ENCODE measurements around the gene TEDDM1.
"Not testable (repeated sequence)": the region's sequence is repeated elsewhere in the genome, so short reads cannot be mapped to it uniquely, and the experiment has no call there.

TEDDM1 gene

GRCh38 chr1:182387566-182387965 is 12.9 kb downstream of the TEDDM1 start:
- peaks cover 69% of the 10 kb centered on the region for H3K36me3 ChIP-seq (ENCODE audit: control insufficient read depth, low read depth, low read length)
- no peak overlapping the region for H3K27ac ChIP-seq (ENCODE audit: low read length)
- H3K9me3 ChIP-seq (ENCODE audit: control insufficient read depth, low read depth, low read length), result no peaks in the 10 kb centered on the region
- H3K4me1 ChIP-seq (ENCODE audit: control insufficient read depth, low read depth, low read length), result peaks cover 4% of the 10 kb centered on the region
- no peaks in the 10 kb centered on the region for H3K27me3 ChIP-seq (ENCODE audit: control insufficient read depth, insufficient read depth, low read length)
- H3K4me3 ChIP-seq (ENCODE audit: low read length), result no peak overlapping the region
- H3K9ac ChIP-seq (ENCODE audit: low read length), result no peak overlapping the region

- Histone ChIP-seq H3K9ac (ENCODE audit: low read length) (no peak overlapping the region), H3K27me3 (ENCODE audit: control insufficient read depth, insufficient read depth, low read length) (no peaks in the 10 kb centered on the region), H3K27ac (ENCODE audit: low read length) (no peak overlapping the region), H3K9me3 (ENCODE audit: control insufficient read depth, low read depth, low read length) (no peaks in the 10 kb centered on the region), H3K4me1 (ENCODE audit: control insufficient read depth, low read depth, low read length) (no peaks in the 10 kb centered on the region), H3K4me3 (ENCODE audit: low read length) (no peak overlapping the region), H3K36me3 (ENCODE audit: control insufficient read depth, low read depth, low read length) (peaks cover 75% of the 10 kb centered on the region)
Measured at GRCh38 chr1:182386980-182387379, 13.5 kb downstream of the TEDDM1 start.

GRCh38 chr1:182385885-182386853 is 14.3 kb downstream of the TEDDM1 start:
- Histone ChIP-seq H3K27ac (ENCODE audit: low read length) (no peak overlapping the region), H3K27me3 (ENCODE audit: control insufficient read depth, insufficient read depth, low read length) (no peaks in the 10 kb centered on the region), H3K9me3 (ENCODE audit: control insufficient read depth, low read depth, low read length) (no peaks in the 10 kb centered on the region), H3K4me1 (ENCODE audit: control insufficient read depth, low read depth, low read length) (no peaks in the 10 kb centered on the region), H3K4me3 (ENCODE audit: low read length) (no peak overlapping the region), H3K36me3 (ENCODE audit: control insufficient read depth, low read depth, low read length) (peaks cover 83% of the 10 kb centered on the region), H3K9ac (ENCODE audit: low read length) (no peak overlapping the region)

GRCh38 chr1:182384387-182384960 is 16.0 kb downstream of the TEDDM1 start:
- Histone ChIP-seq H3K9ac (ENCODE audit: low read length) (no peak overlapping the region), H3K27me3 (ENCODE audit: control insufficient read depth, insufficient read depth, low read length) (no peaks in the 10 kb centered on the region), H3K4me1 (ENCODE audit: control insufficient read depth, low read depth, low read length) (no peaks in the 10 kb centered on the region), H3K27ac (ENCODE audit: low read length) (no peak overlapping the region), H3K4me3 (ENCODE audit: low read length) (no peak overlapping the region), H3K36me3 (ENCODE audit: control insufficient read depth, low read depth, low read length) (peaks cover 78% of the 10 kb centered on the region), H3K9me3 (ENCODE audit: control insufficient read depth, low read depth, low read length) (no peaks in the 10 kb centered on the region)

- Histone ChIP-seq H3K9ac (ENCODE audit: low read length) (no peak overlapping the region), H3K27ac (ENCODE audit: low read length) (no peak overlapping the region), H3K4me3 (ENCODE audit: low read length) (no peak overlapping the region), H3K9me3 (ENCODE audit: control insufficient read depth, low read depth, low read length) (no peaks in the 10 kb centered on the region), H3K36me3 (ENCODE audit: control insufficient read depth, low read depth, low read length) (peaks cover 78% of the 10 kb centered on the region), H3K4me1 (ENCODE audit: control insufficient read depth, low read depth, low read length) (no peaks in the 10 kb centered on the region), H3K27me3 (ENCODE audit: control insufficient read depth, insufficient read depth, low read length) (no peaks in the 10 kb centered on the region)
Measured at GRCh38 chr1:182383934-182384333, 16.5 kb downstream of the TEDDM1 start.

- Histone ChIP-seq H3K9ac (ENCODE audit: low read length) (no peak overlapping the region), H3K36me3 (ENCODE audit: control insufficient read depth, low read depth, low read length) (peaks cover 70% of the 10 kb centered on the region), H3K27me3 (ENCODE audit: control insufficient read depth, insufficient read depth, low read length) (no peaks in the 10 kb centered on the region), H3K27ac (ENCODE audit: low read length) (no peak overlapping the region), H3K4me3 (ENCODE audit: low read length) (no peak overlapping the region), H3K4me1 (ENCODE audit: control insufficient read depth, low read depth, low read length) (no peaks in the 10 kb centered on the region), H3K9me3 (ENCODE audit: control insufficient read depth, low read depth, low read length) (no peaks in the 10 kb centered on the region)
Measured at GRCh38 chr1:182383037-182383661, 17.3 kb downstream of the TEDDM1 start.

GRCh38 chr1:182381962-182382819 is 18.3 kb downstream of the TEDDM1 start:
- H3K9ac ChIP-seq (ENCODE audit: low read length), result no peak overlapping the region
- no peaks in the 10 kb centered on the region for H3K4me1 ChIP-seq (ENCODE audit: control insufficient read depth, low read depth, low read length)
- H3K36me3 ChIP-seq (ENCODE audit: control insufficient read depth, low read depth, low read length), result peaks cover 61% of the 10 kb centered on the region
- no peak overlapping the region for H3K4me3 ChIP-seq (ENCODE audit: low read length)
- no peaks in the 10 kb centered on the region for H3K27me3 ChIP-seq (ENCODE audit: control insufficient read depth, insufficient read depth, low read length)
- H3K9me3 ChIP-seq (ENCODE audit: control insufficient read depth, low read depth, low read length), result no peaks in the 10 kb centered on the region
- no peak overlapping the region for H3K27ac ChIP-seq (ENCODE audit: low read length)

GRCh38 chr1:182380199-182380598 is 20.3 kb downstream of the TEDDM1 start:
- Histone ChIP-seq H3K27ac (ENCODE audit: low read length) (no peak overlapping the region), H3K4me1 (ENCODE audit: control insufficient read depth, low read depth, low read length) (no peaks in the 10 kb centered on the region), H3K9me3 (ENCODE audit: control insufficient read depth, low read depth, low read length) (no peaks in the 10 kb centered on the region)

GRCh38 chr1:182379781-182380180 is 20.7 kb downstream of the TEDDM1 start:
- not testable (repeated sequence) for H3K27me3 ChIP-seq (ENCODE audit: control insufficient read depth, insufficient read depth, low read length); H3K4me3 ChIP-seq (ENCODE audit: low read length); H3K27ac ChIP-seq (ENCODE audit: low read length); H3K9me3 ChIP-seq (ENCODE audit: control insufficient read depth, low read depth, low read length); H3K4me1 ChIP-seq (ENCODE audit: control insufficient read depth, low read depth, low read length); H3K9ac ChIP-seq (ENCODE audit: low read length)
- peaks cover 37% of the 10 kb centered on the region for H3K36me3 ChIP-seq (ENCODE audit: control insufficient read depth, low read depth, low read length)

More at GRCh38 chr1:182380199-182380598, 20.3 kb downstream of the TEDDM1 start:
- Histone ChIP-seq H3K9ac (ENCODE audit: low read length) (no peak overlapping the region), H3K27me3 (ENCODE audit: control insufficient read depth, insufficient read depth, low read length) (no peaks in the 10 kb centered on the region), H3K4me3 (ENCODE audit: low read length) (no peak overlapping the region), H3K36me3 (ENCODE audit: control insufficient read depth, low read depth, low read length) (peaks cover 41% of the 10 kb centered on the region)

GRCh38 chr1:182376936-182377574 is 23.4 kb downstream of the TEDDM1 start:
- no peaks in the 10 kb centered on the region for H3K27me3 ChIP-seq (ENCODE audit: control insufficient read depth, insufficient read depth, low read length)

More at GRCh38 chr1:182376936-182377574, 23.4 kb downstream of the TEDDM1 start:
- H3K4me1 ChIP-seq (ENCODE audit: control insufficient read depth, low read depth, low read length), result no peaks in the 10 kb centered on the region
- no peak overlapping the region for H3K9ac ChIP-seq (ENCODE audit: low read length)
- no peak overlapping the region for H3K4me3 ChIP-seq (ENCODE audit: low read length)
- no peaks in the 10 kb centered on the region for H3K9me3 ChIP-seq (ENCODE audit: control insufficient read depth, low read depth, low read length)
- no peak overlapping the region for H3K27ac ChIP-seq (ENCODE audit: low read length)
- peaks cover 9% of the 10 kb centered on the region for H3K36me3 ChIP-seq (ENCODE audit: control insufficient read depth, low read depth, low read length)
